ENCODE results near the gene NSD2.

DNA sequence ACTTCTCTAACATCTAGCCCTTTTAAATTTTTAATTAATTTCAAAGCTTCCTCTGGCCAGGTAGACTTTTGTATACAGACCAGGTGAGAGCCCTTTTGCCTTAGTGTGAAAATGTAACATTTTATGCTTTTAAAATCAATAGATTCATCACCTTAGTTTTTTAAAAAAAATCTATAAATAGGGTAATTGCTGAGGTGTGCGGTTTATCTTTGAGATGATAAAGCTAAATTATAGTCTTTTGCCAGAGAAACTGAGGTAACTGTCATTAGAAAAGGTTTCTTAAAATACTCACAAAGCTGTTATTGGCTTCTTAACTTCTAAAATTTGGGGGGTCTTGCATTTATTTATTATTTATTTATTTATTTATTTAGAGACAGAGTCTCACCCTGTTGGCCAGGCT lies 74.7 kb downstream of the NSD2 start:
- TF ChIP-seq, protein P1, sequence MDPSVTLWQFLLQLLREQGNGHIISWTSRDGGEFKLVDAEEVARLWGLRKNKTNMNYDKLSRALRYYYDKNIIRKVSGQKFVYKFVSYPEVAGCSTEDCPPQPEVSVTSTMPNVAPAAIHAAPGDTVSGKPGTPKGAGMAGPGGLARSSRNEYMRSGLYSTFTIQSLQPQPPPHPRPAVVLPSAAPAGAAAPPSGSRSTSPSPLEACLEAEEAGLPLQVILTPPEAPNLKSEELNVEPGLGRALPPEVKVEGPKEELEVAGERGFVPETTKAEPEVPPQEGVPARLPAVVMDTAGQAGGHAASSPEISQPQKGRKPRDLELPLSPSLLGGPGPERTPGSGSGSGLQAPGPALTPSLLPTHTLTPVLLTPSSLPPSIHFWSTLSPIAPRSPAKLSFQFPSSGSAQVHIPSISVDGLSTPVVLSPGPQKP (CRISPR knock-in tag; IDR thresholded peaks at IDR 0.05) = no peak
- TF ChIP-seq, protein P2, sequence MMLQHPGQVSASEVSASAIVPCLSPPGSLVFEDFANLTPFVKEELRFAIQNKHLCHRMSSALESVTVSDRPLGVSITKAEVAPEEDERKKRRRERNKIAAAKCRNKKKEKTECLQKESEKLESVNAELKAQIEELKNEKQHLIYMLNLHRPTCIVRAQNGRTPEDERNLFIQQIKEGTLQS (IDR thresholded peaks at IDR 0.05) = no peak
- TF ChIP-seq, protein P2 (CRISPR knock-in tag; conservative IDR thresholded peaks at IDR 0.05) = no peak
- TF ChIP-seq, protein P3, sequence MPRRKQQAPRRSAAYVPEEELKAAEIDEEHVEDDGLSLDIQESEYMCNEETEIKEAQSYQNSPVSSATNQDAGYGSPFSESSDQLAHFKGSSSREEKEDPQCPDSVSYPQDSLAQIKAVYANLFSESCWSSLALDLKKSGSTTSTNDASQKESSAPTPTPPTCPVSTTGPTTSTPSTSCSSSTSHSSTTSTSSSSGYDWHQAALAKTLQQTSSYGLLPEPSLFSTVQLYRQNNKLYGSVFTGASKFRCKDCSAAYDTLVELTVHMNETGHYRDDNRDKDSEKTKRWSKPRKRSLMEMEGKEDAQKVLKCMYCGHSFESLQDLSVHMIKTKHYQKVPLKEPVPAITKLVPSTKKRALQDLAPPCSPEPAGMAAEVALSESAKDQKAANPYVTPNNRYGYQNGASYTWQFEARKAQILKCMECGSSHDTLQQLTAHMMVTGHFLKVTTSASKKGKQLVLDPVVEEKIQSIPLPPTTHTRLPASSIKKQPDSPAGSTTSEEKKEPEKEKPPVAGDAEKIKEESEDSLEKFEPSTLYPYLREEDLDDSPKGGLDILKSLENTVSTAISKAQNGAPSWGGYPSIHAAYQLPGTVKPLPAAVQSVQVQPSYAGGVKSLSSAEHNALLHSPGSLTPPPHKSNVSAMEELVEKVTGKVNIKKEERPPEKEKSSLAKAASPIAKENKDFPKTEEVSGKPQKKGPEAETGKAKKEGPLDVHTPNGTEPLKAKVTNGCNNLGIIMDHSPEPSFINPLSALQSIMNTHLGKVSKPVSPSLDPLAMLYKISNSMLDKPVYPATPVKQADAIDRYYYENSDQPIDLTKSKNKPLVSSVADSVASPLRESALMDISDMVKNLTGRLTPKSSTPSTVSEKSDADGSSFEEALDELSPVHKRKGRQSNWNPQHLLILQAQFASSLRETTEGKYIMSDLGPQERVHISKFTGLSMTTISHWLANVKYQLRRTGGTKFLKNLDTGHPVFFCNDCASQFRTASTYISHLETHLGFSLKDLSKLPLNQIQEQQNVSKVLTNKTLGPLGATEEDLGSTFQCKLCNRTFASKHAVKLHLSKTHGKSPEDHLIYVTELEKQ (CRISPR knock-in tag; IDR thresholded peaks at IDR 0.05) = no peak
- TF ChIP-seq EP300 (IDR thresholded peaks at IDR 0.05; ENCODE audit: low read length) (no peak), DNMT1 (IDR thresholded peaks at IDR 0.05) (no peak), JUN (IDR thresholded peaks at IDR 0.05; ENCODE audit: borderline replicate concordance, low read depth, low read length) (no peak), JUN (CRISPR knock-in tag; IDR thresholded peaks at IDR 0.05; ENCODE audit: borderline replicate concordance) (no peak), CBX5 (IDR thresholded peaks at IDR 0.05; ENCODE audit: borderline replicate concordance, low read depth) (no peak), RHOXF2B (CRISPR knock-in tag; conservative IDR thresholded peaks at IDR 0.05) (no peak), SMAD3 (CRISPR knock-in tag; conservative IDR thresholded peaks at IDR 0.05) (no peak), ESRRA (IDR thresholded peaks at IDR 0.05; ENCODE audit: borderline replicate concordance, low read depth) (no peak), SIX5 (IDR thresholded peaks at IDR 0.05; ENCODE audit: borderline replicate concordance in 1 of 2, insufficient read depth in 1 of 2, low read depth in 1 of 2, low read length in 2 of 2) (no peak), FOXP1 (CRISPR knock-in tag; IDR thresholded peaks at IDR 0.05) (no peak)
- TF ChIP-seq, protein P4, sequence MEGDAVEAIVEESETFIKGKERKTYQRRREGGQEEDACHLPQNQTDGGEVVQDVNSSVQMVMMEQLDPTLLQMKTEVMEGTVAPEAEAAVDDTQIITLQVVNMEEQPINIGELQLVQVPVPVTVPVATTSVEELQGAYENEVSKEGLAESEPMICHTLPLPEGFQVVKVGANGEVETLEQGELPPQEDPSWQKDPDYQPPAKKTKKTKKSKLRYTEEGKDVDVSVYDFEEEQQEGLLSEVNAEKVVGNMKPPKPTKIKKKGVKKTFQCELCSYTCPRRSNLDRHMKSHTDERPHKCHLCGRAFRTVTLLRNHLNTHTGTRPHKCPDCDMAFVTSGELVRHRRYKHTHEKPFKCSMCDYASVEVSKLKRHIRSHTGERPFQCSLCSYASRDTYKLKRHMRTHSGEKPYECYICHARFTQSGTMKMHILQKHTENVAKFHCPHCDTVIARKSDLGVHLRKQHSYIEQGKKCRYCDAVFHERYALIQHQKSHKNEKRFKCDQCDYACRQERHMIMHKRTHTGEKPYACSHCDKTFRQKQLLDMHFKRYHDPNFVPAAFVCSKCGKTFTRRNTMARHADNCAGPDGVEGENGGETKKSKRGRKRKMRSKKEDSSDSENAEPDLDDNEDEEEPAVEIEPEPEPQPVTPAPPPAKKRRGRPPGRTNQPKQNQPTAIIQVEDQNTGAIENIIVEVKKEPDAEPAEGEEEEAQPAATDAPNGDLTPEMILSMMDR (IDR thresholded peaks at IDR 0.05 in 2 of 3, conservative IDR thresholded peaks at IDR 0.05 in 1 of 3; ENCODE audit: insufficient read depth in 2 of 3, low read depth in 1 of 3, low read length in 3 of 3) = no peak
- TF ChIP-seq, protein P5, sequence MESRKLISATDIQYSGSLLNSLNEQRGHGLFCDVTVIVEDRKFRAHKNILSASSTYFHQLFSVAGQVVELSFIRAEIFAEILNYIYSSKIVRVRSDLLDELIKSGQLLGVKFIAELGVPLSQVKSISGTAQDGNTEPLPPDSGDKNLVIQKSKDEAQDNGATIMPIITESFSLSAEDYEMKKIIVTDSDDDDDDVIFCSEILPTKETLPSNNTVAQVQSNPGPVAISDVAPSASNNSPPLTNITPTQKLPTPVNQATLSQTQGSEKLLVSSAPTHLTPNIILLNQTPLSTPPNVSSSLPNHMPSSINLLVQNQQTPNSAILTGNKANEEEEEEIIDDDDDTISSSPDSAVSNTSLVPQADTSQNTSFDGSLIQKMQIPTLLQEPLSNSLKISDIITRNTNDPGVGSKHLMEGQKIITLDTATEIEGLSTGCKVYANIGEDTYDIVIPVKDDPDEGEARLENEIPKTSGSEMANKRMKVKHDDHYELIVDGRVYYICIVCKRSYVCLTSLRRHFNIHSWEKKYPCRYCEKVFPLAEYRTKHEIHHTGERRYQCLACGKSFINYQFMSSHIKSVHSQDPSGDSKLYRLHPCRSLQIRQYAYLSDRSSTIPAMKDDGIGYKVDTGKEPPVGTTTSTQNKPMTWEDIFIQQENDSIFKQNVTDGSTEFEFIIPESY (CRISPR knock-in tag; IDR thresholded peaks at IDR 0.05) = no peak

Data from K562 (cell line).